ENCODE measurements around the gene TRABD2A.

TRABD2A gene

DNA sequence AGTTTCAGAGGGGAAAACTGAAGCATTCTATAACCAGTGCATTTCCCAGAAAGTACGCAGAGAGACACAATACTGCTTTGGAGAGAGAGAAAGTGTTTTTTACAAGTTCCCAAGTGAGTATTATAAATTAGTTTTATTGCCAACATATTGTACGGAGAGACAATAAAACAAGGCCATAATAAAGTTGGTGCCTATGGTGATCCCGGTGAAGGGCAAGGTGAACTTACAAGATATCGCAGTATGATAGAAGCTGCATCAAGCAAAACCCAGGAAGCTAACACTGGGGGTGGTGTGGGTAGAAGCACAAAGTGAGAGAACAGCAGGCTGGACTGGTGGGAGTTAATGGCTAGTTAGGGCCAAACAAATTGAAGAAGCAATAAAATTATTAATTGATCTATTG is 32.1 kb upstream of the TRABD2A start:
- Histone ChIP-seq H3K9ac (ENCODE audit: low read depth, low read length) (no peak overlapping the region), H3K36me3 (ENCODE audit: insufficient read depth, low read length) (no peaks in the 10 kb centered on the region), H3K27me3 (ENCODE audit: control insufficient read depth, insufficient read depth, low read length) (no peaks in the 10 kb centered on the region), H3K9me3 (replicated peaks; ENCODE audit: low read length) (no peaks in the 10 kb centered on the region), H3K4me3 (ENCODE audit: low read length) (no peak overlapping the region), H3K4me2 (ENCODE audit: low read length) (no peak overlapping the region), H3K4me1 (ENCODE audit: control insufficient read depth, insufficient read depth, low read length) (no peaks in the 10 kb centered on the region)

- Histone ChIP-seq H3K9ac (ENCODE audit: low read depth, low read length) (no peak overlapping the region), H3K4me1 (ENCODE audit: control insufficient read depth, insufficient read depth, low read length) (peaks cover 7% of the 10 kb centered on the region), H3K4me3 (ENCODE audit: low read length) (no peak overlapping the region), H3K9me3 (replicated peaks; ENCODE audit: low read length) (no peaks in the 10 kb centered on the region), H3K27me3 (ENCODE audit: control insufficient read depth, insufficient read depth, low read length) (no peaks in the 10 kb centered on the region), H3K36me3 (ENCODE audit: insufficient read depth, low read length) (peaks cover 12% of the 10 kb centered on the region), H3K4me2 (ENCODE audit: low read length) (no peak overlapping the region)
These were observed 30.3 kb upstream of the TRABD2A start for GRCh38 chr2:84911135-84911678.

- Histone ChIP-seq H3K9me3 (replicated peaks; ENCODE audit: low read length) (no peaks in the 10 kb centered on the region), H3K4me2 (ENCODE audit: low read length) (no peak overlapping the region), H3K27me3 (ENCODE audit: control insufficient read depth, insufficient read depth, low read length) (no peaks in the 10 kb centered on the region), H3K4me1 (ENCODE audit: control insufficient read depth, insufficient read depth, low read length) (peaks cover 12% of the 10 kb centered on the region), H3K36me3 (ENCODE audit: insufficient read depth, low read length) (peaks cover 19% of the 10 kb centered on the region), H3K4me3 (ENCODE audit: low read length) (no peak overlapping the region), H3K9ac (ENCODE audit: low read depth, low read length) (no peak overlapping the region)
These were observed 28.2 kb upstream of the TRABD2A start for GRCh38 chr2:84908948-84909713.

GRCh38 chr2:84906900-84907714 is 26.2 kb upstream of the TRABD2A start:
- H3K9ac ChIP-seq (ENCODE audit: low read depth, low read length): peak overlapping the region; percentile 99
- H3K4me3 ChIP-seq (ENCODE audit: low read length): peak overlapping the region; percentile 96
- H3K4me1 ChIP-seq (ENCODE audit: control insufficient read depth, insufficient read depth, low read length): peaks cover 14% of the 10 kb centered on the region
- no peaks in the 10 kb centered on the region for H3K9me3 ChIP-seq (replicated peaks; ENCODE audit: low read length)
- peak overlapping the region; percentile 86 for H3K4me2 ChIP-seq (ENCODE audit: low read length)
- peaks cover 19% of the 10 kb centered on the region for H3K36me3 ChIP-seq (ENCODE audit: insufficient read depth, low read length)
- no peaks in the 10 kb centered on the region for H3K27me3 ChIP-seq (ENCODE audit: control insufficient read depth, insufficient read depth, low read length)

GRCh38 chr2:84906108-84906899 is 25.4 kb upstream of the TRABD2A start:
- Histone ChIP-seq H3K9me3 (replicated peaks; ENCODE audit: low read length) (no peaks in the 10 kb centered on the region), H3K4me3 (ENCODE audit: low read length) (peak overlapping the region; percentile 96), H3K27me3 (ENCODE audit: control insufficient read depth, insufficient read depth, low read length) (no peaks in the 10 kb centered on the region), H3K4me1 (ENCODE audit: control insufficient read depth, insufficient read depth, low read length) (peaks cover 14% of the 10 kb centered on the region), H3K36me3 (ENCODE audit: insufficient read depth, low read length) (peaks cover 19% of the 10 kb centered on the region), H3K9ac (ENCODE audit: low read depth, low read length) (peak overlapping the region; percentile 99), H3K4me2 (ENCODE audit: low read length) (peak overlapping the region; percentile 86)

- Histone ChIP-seq H3K4me2 (ENCODE audit: low read length) (peak within 1 kb of the TSS; percentile 100), H3K36me3 (ENCODE audit: insufficient read depth, low read length) (peaks cover 19% of the 10 kb centered on the region), H3K9me3 (replicated peaks; ENCODE audit: low read length) (no peaks in the 10 kb centered on the region), H3K4me3 (ENCODE audit: low read length) (peak within 1 kb of the TSS; percentile 96), H3K9ac (ENCODE audit: low read depth, low read length) (peak within 1 kb of the TSS; percentile 99), H3K27me3 (ENCODE audit: control insufficient read depth, insufficient read depth, low read length) (no peaks in the 10 kb centered on the region), H3K4me1 (ENCODE audit: control insufficient read depth, insufficient read depth, low read length) (peaks cover 14% of the 10 kb centered on the region)
These were observed 24.6 kb upstream of the TRABD2A start, which contains the start of gene TMSB10 for GRCh38 chr2:84905181-84906107. Gene TMSB10, plus strand, starts transcription at chr2:84905656.

GRCh38 chr2:84904717-84905174 is 23.9 kb upstream of the TRABD2A start:
- Histone ChIP-seq H3K4me2 (ENCODE audit: low read length) (peak overlapping the region; percentile 100), H3K27me3 (ENCODE audit: control insufficient read depth, insufficient read depth, low read length) (no peaks in the 10 kb centered on the region), H3K9ac (ENCODE audit: low read depth, low read length) (peak overlapping the region; percentile 99), H3K4me3 (ENCODE audit: low read length) (peak overlapping the region; percentile 96), H3K36me3 (ENCODE audit: insufficient read depth, low read length) (peaks cover 19% of the 10 kb centered on the region), H3K4me1 (ENCODE audit: control insufficient read depth, insufficient read depth, low read length) (peaks cover 14% of the 10 kb centered on the region), H3K9me3 (replicated peaks; ENCODE audit: low read length) (no peaks in the 10 kb centered on the region)

GRCh38 chr2:84904151-84904550 is 23.3 kb upstream of the TRABD2A start:
- peaks cover 20% of the 10 kb centered on the region for H3K4me1 ChIP-seq (ENCODE audit: control insufficient read depth, insufficient read depth, low read length)
- peaks cover 19% of the 10 kb centered on the region for H3K36me3 ChIP-seq (ENCODE audit: insufficient read depth, low read length)
- H3K4me2 ChIP-seq (ENCODE audit: low read length): peak overlapping the region; percentile 100
- H3K9me3 ChIP-seq (replicated peaks; ENCODE audit: low read length): no peaks in the 10 kb centered on the region
- no peak overlapping the region for H3K4me3 ChIP-seq (ENCODE audit: low read length)
- H3K9ac ChIP-seq (ENCODE audit: low read depth, low read length): peak overlapping the region; percentile 99
- no peaks in the 10 kb centered on the region for H3K27me3 ChIP-seq (ENCODE audit: control insufficient read depth, insufficient read depth, low read length)

DNA sequence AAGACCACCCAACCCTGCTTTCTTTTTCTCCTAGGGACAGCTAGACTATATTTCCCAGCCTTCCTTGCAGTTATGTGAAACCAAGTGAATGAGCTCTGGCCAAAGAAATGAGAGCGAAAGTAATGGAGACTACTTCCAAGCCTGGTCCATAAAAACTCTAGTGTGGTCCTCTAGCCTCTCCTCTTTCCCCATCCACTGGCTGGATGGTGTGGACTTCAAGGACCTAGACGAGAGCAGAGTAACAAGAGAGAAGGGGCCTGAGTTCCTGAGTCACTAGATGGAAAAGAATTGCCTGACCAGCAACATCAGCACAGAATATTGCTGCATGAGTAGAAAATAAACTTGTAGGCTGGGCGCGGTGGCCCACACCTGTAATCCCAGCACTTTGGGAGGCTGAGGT is 21.6 kb upstream of the TRABD2A start:
- Histone ChIP-seq H3K9ac (ENCODE audit: low read depth, low read length) (no peak overlapping the region), H3K36me3 (ENCODE audit: insufficient read depth, low read length) (peaks cover 19% of the 10 kb centered on the region), H3K9me3 (replicated peaks; ENCODE audit: low read length) (no peaks in the 10 kb centered on the region), H3K4me1 (ENCODE audit: control insufficient read depth, insufficient read depth, low read length) (peaks cover 33% of the 10 kb centered on the region), H3K4me2 (ENCODE audit: low read length) (no peak overlapping the region), H3K4me3 (ENCODE audit: low read length) (no peak overlapping the region), H3K27me3 (ENCODE audit: control insufficient read depth, insufficient read depth, low read length) (no peaks in the 10 kb centered on the region)

DNA sequence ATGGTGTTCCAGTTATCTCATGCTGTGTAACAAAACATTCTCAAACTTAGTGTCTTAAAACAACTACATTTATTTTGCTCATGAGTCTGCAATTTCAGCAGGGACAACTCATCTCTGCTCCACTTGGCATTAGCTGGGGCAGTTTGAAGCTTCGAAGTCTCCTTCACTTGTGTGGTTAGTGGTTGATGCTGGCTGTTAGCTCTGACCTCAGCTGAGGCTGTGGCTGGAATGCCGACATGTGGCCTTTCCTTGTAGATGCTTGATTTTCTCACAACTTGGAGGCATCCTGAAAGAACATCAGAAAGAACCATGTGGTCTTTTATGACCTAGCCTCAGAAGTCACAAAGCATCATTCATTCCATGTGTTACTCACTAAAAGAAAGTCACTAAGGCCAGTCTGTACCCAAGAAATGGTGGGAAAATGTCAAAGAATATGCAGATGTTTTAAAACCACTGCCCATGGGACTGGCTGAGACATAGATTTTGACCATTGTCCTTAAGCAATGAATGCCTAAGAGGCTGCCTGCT is 20.8 kb upstream of the TRABD2A start:
- Histone ChIP-seq H3K4me3 (ENCODE audit: low read length) (no peak overlapping the region), H3K4me2 (ENCODE audit: low read length) (no peak overlapping the region), H3K27me3 (ENCODE audit: control insufficient read depth, insufficient read depth, low read length) (no peaks in the 10 kb centered on the region), H3K36me3 (ENCODE audit: insufficient read depth, low read length) (peaks cover 11% of the 10 kb centered on the region), H3K9ac (ENCODE audit: low read depth, low read length) (no peak overlapping the region), H3K9me3 (replicated peaks; ENCODE audit: low read length) (no peaks in the 10 kb centered on the region), H3K4me1 (ENCODE audit: control insufficient read depth, insufficient read depth, low read length) (peaks cover 37% of the 10 kb centered on the region)
